ENCODE data around the gene MEIS1. TPM values are rescaled to one million over a fixed set of nuclear protein-coding genes. Genes with fewer than 3 reads are reported as not detected.

MEIS1 gene
- total and polyA plus RNA-seq, 2 experiments from 2014 or later, result 0.16 to 0.28 TPM

- no peak overlapping the region for H3K27ac ChIP-seq (ENCODE audit: low read depth)
- peaks cover 33% of the 10 kb centered on the region for H3K4me1 Mint-ChIP-seq
- H3K36me3 ChIP-seq (ENCODE audit: insufficient read depth), result no peaks in the 10 kb centered on the region
- H3K27ac Mint-ChIP-seq, result no peak overlapping the region
- no peaks in the 10 kb centered on the region; the same call in 1 of the 2 replicates for H3K27me3 ChIP-seq (ENCODE audit: insufficient read depth)
- no peaks in the 10 kb centered on the region for H3K36me3 Mint-ChIP-seq (ENCODE audit: low read depth)
- peaks cover 28% of the 10 kb centered on the region for H3K4me1 ChIP-seq (ENCODE audit: insufficient read depth)
- H3K9me3 Mint-ChIP-seq, result no peaks in the 10 kb centered on the region
- H3K79me2 ChIP-seq (replicated peaks; ENCODE audit: insufficient read depth), result no peaks in the 10 kb centered on the region
- H2AFZ ChIP-seq, result peak overlapping the region; percentile 86; the same call in 1 of the 2 replicates
- DNase-seq (ENCODE audit: low spot score) (no peak), ATAC-seq (no peak)
- H3K4me3 ChIP-seq, result no peak overlapping the region
- no peaks in the 10 kb centered on the region for H4K20me1 ChIP-seq (replicated peaks; ENCODE audit: insufficient read depth)
- H3K9me2 ChIP-seq (ENCODE audit: insufficient read depth), result no peaks in the 10 kb centered on the region
- H3F3A ChIP-seq (replicated peaks; ENCODE audit: low read depth), result no peaks in the 10 kb centered on the region
- TF ChIP-seq CREB1 (CRISPR knock-in tag; IDR thresholded peaks at IDR 0.05; ENCODE audit: low read depth), result no peak
- TF ChIP-seq, protein P1, sequence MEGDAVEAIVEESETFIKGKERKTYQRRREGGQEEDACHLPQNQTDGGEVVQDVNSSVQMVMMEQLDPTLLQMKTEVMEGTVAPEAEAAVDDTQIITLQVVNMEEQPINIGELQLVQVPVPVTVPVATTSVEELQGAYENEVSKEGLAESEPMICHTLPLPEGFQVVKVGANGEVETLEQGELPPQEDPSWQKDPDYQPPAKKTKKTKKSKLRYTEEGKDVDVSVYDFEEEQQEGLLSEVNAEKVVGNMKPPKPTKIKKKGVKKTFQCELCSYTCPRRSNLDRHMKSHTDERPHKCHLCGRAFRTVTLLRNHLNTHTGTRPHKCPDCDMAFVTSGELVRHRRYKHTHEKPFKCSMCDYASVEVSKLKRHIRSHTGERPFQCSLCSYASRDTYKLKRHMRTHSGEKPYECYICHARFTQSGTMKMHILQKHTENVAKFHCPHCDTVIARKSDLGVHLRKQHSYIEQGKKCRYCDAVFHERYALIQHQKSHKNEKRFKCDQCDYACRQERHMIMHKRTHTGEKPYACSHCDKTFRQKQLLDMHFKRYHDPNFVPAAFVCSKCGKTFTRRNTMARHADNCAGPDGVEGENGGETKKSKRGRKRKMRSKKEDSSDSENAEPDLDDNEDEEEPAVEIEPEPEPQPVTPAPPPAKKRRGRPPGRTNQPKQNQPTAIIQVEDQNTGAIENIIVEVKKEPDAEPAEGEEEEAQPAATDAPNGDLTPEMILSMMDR (conservative IDR thresholded peaks at IDR 0.05; ENCODE audit: low read depth in 2 of 2), result peak in 1 of 2 experiments; percentile 36; a peak in 2 of 4 replicates
- no peak overlapping the region for H3K4me3 Mint-ChIP-seq
- no peak overlapping the region for H3K4me2 ChIP-seq
- H3K27me3 Mint-ChIP-seq (ENCODE audit: insufficient read depth, low read depth, poor library complexity), result peaks cover 8% of the 10 kb centered on the region
These were observed 62.7 kb downstream of the MEIS1 start for GRCh38 chr2:66497431-66498288.

DNA sequence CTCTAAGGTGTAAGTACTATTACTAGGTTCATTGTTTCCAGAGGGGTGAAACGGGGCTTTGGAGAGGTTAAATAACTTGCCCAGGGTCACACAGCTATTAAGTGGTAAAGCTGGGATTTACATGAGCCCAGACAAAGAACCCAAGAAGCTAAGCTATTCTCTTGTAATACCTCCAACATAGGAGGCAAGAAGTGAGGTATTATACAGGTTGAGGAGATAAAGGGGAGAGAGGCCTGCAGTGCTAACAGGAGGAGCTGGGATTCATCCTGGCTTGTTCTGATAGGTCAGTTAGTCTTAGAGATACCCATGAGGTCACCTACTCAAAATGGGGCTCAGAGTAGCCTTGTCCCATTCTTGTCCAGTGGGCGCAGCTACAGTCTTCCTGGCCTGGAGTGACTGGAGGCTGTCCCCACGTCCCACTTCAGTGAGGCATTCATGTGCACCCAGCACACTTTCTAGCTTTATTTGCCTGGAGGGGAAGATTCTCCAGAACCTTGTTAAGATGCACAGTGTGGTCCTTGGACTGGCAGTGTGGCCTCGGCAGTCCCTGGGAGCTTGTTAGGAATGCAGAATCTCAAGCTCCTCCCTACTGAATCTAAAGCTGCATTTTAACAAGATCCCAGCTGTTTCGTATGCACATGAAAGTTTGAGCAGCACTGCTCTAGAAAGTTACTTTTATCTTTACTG is 63.5 kb downstream of the MEIS1 start:
- peak; percentile 27 for DNase-seq (ENCODE audit: low spot score)
- ATAC-seq, result peak; percentile 65
- Histone ChIP-seq H3K27me3 (ENCODE audit: insufficient read depth) (no peaks in the 10 kb centered on the region; the same call in 1 of the 2 replicates), H3K27ac (ENCODE audit: low read depth) (no peak overlapping the region), H4K20me1 (replicated peaks; ENCODE audit: insufficient read depth) (no peaks in the 10 kb centered on the region), H3K79me2 (replicated peaks; ENCODE audit: insufficient read depth) (no peaks in the 10 kb centered on the region), H3K36me3 (ENCODE audit: insufficient read depth) (no peaks in the 10 kb centered on the region), H3K4me2 (peak overlapping the region; percentile 46; the same call in 1 of the 2 replicates), H3K4me3 (no peak overlapping the region), H3K4me1 (ENCODE audit: insufficient read depth) (peaks cover 28% of the 10 kb centered on the region), H2AFZ (peak overlapping the region; percentile 86; the same call in 1 of the 2 replicates), H3K9me2 (ENCODE audit: insufficient read depth) (no peaks in the 10 kb centered on the region), H3F3A (replicated peaks; ENCODE audit: low read depth) (no peaks in the 10 kb centered on the region)
- Mint-ChIP-seq H3K27me3 (ENCODE audit: insufficient read depth, low read depth, poor library complexity) (peaks cover 10% of the 10 kb centered on the region), H3K36me3 (ENCODE audit: low read depth) (no peaks in the 10 kb centered on the region), H3K4me1 (peaks cover 33% of the 10 kb centered on the region), H3K9me3 (no peaks in the 10 kb centered on the region), H3K27ac (no peak overlapping the region), H3K4me3 (no peak overlapping the region)
- TF ChIP-seq, protein P2, sequence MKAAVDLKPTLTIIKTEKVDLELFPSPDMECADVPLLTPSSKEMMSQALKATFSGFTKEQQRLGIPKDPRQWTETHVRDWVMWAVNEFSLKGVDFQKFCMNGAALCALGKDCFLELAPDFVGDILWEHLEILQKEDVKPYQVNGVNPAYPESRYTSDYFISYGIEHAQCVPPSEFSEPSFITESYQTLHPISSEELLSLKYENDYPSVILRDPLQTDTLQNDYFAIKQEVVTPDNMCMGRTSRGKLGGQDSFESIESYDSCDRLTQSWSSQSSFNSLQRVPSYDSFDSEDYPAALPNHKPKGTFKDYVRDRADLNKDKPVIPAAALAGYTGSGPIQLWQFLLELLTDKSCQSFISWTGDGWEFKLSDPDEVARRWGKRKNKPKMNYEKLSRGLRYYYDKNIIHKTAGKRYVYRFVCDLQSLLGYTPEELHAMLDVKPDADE (IDR thresholded peaks at IDR 0.05), result no peak
- TF ChIP-seq POLR2AphosphoS5 (IDR thresholded peaks at IDR 0.05; ENCODE audit: low read depth), result no peak
- no peak for TF ChIP-seq JUNB (IDR thresholded peaks at IDR 0.05; ENCODE audit: unreplicated experiment)
- no peak for TF ChIP-seq EZH2phosphoT487 (IDR thresholded peaks at IDR 0.05; ENCODE audit: unreplicated experiment)
- TF ChIP-seq STAT1 (IDR thresholded peaks at IDR 0.05; ENCODE audit: unreplicated experiment), result no peak
- TF ChIP-seq ZNF114 (CRISPR knock-in tag; IDR thresholded peaks at IDR 0.05), result no peak
- no peak for TF ChIP-seq ZNF331 (CRISPR knock-in tag; IDR thresholded peaks at IDR 0.05; ENCODE audit: low read depth)
- TF ChIP-seq EZH2 (IDR thresholded peaks at IDR 0.05; ENCODE audit: low read depth, unreplicated experiment), result no peak
- no peak for TF ChIP-seq CREB1 (CRISPR knock-in tag; IDR thresholded peaks at IDR 0.05; ENCODE audit: low read depth)
